Measurements from ENCODE around the gene BTG3.

Gene BTG3

DNA sequence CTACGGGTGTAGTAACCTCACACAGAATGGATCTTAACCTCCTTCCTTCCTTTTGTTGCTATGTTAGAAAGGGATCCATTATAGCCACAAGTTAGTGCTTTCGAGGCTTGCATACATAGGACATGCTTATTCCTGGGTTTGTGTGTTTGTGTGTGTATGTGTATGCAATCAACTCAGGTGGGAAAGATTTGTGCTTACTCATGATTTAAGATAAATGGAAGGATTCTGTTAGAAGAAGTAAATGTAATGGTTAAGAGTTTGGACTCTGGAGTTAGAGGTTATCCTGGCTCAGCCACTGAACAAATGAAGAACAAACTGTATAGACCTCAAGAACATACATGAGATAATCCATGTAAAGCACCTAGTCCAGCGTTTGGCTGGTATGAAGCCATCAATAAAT lies 28.8 kb downstream of the BTG3 start:
- DNase-seq, result no peak

DNA sequence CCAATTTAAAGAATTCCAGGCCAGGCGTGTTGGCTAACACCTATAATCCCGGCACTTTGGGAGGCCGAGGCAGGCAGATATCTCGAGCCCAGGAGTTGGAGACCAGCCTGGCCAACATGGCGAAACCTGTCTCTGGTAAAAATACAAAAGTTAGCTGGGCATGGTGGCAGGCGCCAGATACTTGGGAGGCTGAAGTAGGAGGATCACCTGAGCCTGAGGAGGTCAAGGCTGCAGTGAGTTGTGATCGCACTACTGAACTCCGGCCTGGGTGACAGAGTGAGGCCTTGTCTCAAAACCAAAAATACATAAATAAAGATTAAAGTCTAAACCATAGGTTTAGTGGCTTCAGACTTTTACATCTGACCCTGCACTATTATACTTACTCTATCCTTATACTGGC lies 32.4 kb downstream of the BTG3 start:
- no peak for DNase-seq

DNA sequence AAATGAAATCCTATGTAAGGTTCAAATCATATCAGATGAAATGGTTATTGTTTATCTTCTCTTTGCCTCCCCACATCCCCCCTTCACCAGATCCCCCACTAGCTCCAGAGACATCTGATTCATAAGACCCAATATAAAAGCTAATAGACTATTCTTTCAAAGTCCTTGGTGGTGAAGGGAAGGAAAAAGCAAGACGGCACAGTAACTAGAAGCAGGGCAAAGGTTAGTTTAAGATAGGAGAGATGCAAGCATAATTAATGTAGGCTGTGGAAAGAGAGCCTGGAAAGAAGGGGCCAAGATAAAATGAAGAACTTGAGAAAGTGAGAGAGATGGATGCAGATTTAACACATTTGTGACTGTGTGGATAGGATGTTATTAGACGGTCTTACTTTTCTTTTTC lies 33.8 kb downstream of the BTG3 start:
- no peak for DNase-seq

DNA sequence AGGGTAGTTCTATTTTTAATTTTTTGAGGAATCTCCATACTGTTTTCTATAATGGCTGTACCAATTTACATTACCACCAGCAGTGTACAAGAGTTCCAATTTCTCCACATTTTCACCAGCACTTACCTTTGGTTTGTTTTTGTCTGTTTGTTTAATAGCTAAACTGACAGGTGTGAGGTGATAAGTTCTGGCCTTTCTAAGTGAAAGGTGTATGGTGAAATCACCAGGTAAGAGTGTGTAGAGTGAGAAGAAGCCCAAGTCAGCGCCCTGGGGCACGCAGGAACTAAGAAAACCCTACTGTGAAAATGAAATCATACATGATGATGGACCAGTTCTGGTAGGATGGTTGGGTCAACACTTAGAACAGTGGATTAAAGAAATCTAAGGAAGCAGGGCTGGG lies 34.5 kb downstream of the BTG3 start:
- DNase-seq, result no peak

DNA sequence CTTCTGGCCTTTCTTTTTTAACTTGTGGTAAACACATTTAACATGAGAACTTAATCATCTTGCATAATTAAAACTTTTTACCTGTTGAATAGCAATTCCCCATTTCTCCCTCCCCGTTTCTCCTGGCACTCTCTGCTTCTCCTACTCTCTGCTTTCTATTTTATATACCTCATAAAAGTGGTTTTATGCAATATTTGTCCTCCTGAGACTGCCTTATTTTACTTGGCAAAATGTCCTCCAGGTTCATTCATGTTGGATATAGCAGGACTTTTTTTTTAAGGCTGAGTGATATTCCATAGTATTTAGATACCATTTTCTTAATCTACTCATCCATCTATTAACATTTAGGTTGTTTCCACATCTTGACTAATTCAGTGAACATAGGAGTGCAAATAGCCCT lies 35.0 kb downstream of the BTG3 start:
- no peak for DNase-seq

DNA sequence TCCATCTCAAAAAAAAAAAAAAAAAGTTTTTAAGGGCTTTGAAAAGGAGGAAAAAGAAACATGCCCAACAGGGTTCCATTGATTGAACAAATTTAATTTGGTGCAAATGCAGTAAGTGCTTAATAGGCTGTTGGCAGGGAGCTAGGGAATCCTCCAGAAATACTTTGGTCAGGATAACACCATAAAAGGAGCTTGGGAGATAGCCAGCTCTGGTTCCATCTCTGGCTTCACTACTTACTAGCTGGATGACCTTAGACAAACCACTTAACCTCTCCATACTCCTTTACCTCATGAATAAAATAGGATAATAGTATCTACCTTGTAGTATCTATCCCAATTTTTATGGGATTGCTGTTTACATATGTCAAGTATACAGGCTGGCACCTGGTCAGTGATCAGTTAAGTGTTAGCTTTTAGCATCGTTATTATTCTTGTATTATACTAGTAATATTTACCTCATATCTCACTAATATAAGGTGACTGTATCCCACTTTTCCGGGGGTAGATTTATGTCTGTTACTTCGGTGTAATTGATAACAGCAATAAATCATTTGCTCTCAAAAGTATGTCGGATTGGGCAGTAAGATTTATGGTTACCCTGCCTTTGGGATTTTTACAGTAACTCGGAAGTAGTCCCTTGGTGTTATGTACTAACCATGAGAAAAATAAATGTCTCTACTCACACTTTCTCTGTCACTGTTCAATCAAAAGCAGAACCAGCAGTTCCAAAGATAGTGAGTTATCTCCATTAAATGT lies 36.4 kb downstream of the BTG3 start:
- no peak for DNase-seq

DNA sequence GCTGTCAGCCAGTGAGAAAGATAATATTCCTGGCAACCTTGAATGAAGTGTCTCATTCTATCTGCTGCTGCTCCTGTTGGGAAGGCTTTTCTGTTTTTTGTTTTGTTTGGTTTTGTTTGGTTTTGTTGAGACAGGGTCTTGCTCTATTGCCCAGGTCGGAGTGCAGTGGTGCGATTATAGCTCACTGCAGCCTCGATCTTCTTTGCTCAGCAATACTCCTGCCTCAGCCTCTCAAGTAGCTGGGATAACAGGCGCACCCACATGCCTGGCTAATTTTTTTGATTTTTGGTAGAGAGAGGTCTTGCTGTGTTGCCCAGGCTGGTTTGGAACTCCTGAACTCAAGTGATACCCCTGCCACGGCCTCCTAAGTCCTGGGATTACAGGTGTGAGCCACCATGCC lies 37.6 kb downstream of the BTG3 start:
- DNase-seq, result no peak

DNA sequence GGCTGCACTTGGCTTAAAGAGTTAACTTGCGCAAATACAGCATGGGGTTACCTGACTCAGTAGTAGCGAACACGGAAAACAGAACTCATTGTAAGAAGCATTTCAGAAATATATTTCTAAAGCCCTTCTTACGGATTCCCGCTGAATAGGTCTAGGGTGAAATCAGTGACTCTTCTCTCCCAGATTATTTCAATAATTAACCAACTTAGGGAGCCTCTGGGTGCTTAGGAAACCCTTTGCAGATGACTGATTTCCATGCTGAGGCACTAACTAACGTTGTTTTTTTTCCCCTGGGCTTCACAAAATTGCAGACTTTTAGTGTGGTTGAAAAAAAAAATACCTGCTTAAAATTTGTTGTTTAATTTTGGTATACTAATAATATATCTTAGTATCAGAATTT lies 40.3 kb downstream of the BTG3 start:
- no peak for DNase-seq

DNA sequence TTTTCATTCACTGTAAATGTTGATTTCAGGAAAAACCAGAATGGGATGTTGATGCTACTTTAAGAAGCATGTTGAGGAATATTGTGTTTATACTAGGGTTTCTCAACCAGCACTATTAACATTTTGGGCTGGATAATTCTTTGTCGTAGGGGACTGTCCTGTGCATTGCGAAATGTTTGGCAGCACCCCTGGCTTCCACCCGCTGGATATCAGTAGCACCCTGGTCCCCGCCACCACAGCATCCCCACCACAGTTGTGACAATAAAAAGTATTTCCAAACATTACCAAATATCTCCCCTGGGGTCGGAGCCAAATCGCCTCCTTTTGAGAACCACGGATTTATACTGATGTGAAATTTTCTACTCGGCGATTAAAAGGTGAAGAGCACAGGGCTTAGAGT lies 41.9 kb downstream of the BTG3 start:
- no peak for DNase-seq

DNA sequence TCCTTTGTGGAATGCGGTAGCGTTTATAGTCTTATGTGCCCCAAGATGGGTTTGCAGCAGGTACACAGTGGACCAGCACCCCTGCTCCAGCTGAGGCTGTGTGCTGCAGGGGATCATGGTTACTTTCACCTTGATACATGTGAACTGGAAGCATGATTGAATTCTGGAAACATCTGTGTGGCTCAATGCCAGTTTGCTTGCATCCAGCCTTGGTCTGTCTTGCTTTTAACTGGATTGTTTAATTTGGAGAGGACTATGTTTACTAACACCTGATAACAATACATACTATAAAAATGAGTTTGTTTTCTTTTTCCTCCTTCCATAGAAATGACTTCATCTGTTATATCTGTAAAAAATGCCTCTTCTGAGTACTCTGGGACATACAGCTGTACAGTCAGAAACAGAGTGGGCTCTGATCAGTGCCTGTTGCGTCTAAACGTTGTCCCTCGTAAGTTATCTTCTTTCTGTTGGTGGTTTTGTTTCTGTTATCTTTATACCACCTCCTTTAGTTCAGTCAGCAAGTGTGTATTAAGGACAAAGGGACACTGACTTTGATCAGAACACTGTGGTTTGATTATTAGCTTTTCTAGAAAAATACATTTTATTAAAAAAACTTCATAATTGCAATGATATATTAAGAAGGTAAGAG lies 52.2 kb downstream of the BTG3 start:
- no peak for DNase-seq

DNA sequence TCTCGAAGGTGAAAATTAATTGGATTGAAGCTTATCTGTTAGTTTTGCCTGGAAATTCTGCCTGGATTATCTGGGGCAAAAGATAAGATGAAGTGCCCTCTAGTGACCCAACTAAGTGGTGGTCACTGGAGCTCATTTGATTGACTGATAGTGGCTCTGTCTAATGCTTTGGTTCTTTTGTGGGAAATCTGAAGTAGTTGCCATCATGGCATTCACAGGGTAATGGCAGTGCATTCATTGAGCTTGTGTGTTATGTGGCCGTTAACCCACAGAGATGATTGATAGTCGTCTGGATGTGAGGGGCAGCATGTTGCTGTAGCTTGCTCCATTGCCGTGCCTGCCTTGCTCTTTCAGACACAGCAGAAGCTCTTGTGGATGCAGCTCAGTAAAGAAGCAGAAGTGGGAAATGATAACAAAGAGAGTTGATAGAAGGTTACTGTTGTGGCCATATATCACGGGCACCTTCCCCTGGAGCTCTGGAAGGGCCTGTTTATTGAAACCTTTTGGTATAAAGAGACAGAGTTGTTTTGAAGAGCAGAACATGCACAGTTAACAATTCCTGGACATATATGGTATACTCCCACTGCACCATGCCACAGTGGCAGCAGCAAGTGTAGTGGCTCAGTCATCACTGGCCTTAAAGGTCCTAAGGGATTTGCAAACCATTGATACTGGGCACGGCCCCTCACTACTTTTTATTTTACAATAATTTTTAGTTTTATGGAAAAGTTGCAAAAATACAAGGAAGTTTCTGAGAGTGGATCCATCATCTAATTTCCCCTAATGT lies 57.8 kb downstream of the BTG3 start:
- peak; percentile 26 to 38 (median 35) for DNase-seq

DNA sequence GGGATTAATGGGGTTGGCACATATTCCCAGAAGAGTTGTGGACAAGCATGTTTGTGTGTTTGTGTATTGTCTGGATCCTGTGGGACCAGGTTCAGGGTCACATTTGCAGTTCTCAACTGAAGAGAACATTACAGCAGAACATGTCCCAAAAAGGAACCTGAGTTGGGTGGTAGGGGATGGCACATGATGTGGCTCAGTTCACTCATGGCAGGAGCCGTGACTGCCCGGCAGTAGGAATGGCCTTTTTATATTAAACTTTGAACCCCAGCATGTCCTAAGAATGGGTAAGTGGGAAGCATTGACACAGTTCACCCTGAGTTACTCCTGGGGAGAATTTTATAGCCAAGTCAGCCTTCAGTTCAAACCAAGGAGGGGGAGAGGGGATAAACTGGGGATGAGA lies 58.6 kb downstream of the BTG3 start:
- no peak for DNase-seq

DNA sequence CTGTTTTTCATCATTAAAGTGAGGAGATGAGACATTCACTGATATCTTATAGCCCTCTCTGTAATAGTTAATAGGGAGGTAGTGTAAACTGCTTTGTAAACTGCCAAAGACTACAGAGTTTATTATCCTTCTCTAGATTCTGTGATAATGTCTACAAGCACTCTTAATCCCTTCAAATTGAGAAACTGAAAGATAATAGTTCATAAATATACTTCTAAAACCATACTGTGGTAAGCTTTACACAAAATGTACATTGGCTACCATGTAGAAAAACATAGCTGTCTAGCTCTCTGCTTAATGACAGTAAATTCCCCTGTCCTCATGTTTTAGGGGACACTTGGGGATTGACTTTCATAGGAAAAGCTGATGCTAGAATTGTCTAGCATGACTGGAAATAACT lies 60.3 kb downstream of the BTG3 start:
- DNase-seq, result no peak

DNA sequence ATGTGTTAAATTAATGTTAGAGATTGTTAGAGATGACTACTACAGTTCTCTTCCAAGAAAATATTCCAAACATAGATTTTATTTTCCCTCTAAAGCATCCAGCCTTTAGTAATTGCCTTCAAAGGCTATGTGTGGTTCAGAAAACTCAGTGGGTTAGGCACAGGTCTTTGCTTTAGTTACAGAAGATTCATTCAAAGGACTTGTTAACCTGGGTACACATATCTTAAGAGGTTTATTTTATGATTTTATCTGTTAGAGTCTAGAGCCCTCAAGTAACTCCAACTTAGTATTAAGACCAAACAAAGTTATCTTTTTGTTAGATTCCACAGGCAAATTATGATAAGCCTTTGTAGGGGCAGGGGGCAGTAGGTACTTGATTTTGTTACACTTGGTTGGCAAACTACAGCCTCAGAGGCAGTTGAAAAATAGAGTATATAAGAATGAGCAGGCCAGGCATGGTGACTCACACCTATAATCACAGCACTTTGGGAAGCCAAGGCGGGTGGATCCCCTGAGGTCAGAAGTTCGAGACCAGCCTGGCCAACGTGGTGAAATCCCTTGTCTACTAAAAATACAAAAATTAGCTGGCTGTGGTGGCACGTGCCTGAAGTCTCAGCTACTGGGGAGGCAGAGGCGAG lies 61.9 kb downstream of the BTG3 start:
- DNase-seq, result no peak

DNA sequence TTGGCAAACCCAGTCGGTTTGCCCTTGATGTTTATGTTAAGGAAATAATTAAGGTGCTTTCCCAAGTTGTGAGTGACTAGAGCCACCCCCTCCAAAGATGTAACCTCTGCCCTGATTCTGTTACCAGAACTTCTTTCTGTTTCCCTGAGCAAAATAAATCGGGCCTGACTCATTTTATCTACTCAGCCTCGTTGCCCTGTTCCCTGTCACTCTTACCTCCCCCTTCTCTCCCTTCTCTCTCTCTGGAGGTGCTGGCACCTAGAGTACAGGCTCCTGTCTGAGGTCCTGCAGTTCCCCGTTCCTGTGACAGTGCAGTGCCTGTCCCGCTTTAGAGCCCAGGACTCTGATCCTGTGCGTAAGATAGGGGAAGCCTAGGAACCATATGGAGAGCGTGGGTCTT lies 64.4 kb downstream of the BTG3 start:
- peak in 1 of 3 donors; percentile 29 for DNase-seq

DNA sequence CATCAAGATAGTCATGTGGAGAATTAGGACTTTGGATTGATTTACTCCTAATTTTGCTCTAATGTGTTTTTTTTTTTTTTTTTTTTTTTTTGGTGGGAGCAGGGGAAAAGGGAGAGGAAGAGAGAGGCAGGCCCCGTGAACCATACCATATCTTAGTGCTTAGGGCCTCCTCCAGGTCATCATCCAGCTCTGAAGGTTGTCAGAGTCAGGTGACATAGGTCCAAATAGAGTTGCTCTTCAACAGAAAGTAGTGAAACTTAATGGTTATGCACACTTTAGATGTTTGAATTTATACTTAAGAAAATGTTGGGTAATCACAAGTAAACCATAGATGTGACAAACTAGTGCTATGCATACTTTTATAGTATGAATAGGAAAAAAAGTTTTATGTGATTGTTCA lies 67.7 kb downstream of the BTG3 start:
- no peak for DNase-seq
